SHP77 (cell line): Measurements from ENCODE around the gene HADHB.

Source experiments
- DNase-seq, 2 experiments: peaks; one replicate each; lab custom pipeline; 2025; lab: John Stamatoyannopoulos, UW

Gene HADHB

DNA sequence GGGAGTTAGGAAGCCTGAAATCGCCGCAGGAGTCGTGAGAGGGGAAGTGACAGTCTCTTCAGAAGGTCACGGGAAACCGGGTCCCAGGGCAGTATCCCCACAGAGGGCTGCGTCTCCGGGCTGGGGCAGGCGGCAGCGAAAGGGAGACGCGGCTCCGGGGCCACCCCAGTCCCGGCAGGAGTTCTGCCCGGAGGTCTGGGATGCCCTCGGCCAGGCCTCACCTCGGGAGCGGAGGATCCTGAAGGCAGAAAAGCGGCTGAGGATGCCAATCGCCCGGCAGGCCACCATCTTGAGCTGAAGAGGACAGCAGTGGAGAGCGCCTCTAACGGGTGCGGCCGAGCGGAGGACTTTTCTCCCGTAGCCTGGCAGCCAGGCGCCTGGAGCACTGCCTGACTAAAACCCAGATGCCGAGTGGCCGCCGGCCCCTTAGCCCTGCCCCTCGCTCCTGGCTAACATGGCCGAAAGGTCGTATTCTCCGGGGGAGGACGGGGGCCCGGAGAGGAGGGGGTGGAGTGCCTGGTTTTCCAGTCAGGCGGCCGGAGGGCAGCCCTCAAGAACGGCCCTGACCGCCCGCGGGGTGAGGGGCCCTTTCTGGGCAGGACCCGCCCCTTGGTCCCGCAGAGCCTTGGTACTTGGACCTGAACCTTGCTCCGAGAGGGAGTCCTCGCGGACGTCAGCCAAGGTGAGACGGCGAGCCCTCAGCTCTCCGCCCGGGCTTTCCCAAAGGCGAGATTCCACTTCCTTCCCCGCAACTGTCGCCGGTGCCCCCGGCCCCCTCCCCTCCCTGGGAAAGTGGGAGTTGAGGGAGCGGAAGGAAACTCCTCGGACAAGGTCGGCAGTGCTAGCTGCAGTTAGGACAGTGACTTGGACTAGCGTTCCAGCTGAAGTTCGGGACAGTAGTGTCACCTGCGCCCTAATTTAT lies at the start of gene HADHB, which contains the start of gene HADHA:
HADHB (plus strand) TSS at position 631 of the 922 bp plus-strand sequence. CDS start 9,316 bp downstream, outside the sequence.
HADHA (minus strand) TSS at position 324 of the 922 bp plus-strand sequence; CDS start at position 288, 36 bp downstream.
- DNase-seq, result peak; percentile 79 to 97

GRCh38 chr2:26195040-26195984 lies 49.4 kb upstream of the HADHB start:
- no peak for DNase-seq

DNA sequence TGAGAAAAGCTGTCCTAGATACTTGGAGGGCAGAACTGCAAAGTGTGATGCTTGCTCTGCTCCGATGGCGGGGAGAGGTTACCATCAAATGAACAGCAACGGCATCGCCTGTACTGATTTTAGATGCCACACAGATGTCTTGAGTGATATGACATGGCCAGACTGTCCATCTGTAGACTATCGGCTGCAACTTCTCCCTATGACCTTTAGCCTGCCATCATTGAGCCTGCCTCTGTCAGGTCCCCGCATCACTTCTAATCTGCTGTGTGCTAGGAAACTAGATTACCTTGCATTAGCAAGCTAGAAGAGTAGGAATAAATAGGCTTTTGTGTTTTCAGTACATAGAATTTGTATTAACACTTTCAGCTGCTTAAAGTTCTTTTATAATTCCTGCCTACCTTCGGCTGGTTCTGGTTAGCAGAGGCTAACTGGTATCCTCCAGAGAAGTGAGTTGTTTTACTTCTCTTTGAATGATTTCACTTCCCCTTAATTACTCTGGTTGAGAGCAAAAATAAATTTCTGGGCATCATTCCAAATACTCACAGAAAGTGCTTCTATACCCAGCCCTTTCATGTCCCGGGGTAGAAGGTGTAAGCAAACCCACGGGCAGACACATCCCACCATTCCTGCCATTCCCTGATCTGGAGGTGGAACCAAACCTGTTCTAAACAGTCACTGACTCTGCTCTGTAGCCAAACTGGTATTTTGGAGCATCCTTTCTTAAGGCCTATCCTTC lies 47.9 kb upstream of the HADHB start:
- no peak for DNase-seq

- no peak for DNase-seq
These were observed 47.2 kb upstream of the HADHB start for GRCh38 chr2:26197516-26197915.

- DNase-seq, result no peak
These were observed 41.7 kb upstream of the HADHB start for GRCh38 chr2:26202981-26203490.

DNA sequence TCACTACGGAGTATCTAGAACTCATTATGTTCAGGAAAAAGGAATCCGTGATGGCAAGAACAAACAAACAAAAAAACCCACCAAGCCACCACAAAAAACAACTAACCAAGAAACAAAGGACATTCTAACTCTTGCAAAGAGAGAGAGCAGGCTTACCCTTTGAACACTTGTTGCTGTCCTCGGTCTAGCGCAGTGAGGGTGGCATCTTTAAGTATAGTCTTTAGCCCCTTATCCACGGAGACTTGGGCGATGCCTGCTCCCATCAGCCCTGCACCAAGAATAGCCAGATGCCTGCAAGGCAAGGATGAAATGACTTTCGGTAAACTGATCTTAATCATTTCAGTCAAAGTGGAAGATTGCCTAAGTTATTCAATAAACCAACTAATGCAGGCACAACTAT lies 40.8 kb upstream of the HADHB start:
- DNase-seq, result no peak

GRCh38 chr2:26212011-26212410 lies 32.7 kb upstream of the HADHB start:
- DNase-seq, result no peak

- DNase-seq, result no peak
These were observed 30.0 kb upstream of the HADHB start for GRCh38 chr2:26214759-26215158.

DNA sequence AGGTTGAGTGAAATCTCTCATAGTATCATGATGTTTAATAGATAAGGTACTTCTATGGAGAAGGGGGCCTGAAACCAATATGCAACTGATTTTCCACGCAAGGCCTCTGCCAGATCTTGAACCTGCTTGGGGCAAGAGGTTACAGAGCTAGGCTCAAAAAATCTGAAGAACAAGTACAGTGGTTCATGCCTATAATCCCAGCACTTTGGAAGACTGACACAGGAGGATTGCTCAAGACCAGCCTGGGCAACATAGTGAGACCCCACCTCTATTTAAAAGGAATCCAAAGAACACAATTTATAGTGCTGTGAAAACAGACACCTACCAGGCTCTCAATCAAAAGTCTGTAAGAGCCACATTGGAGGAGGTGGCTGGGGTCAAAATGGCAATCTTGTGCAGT lies 28.9 kb upstream of the HADHB start:
- no peak for DNase-seq

DNA sequence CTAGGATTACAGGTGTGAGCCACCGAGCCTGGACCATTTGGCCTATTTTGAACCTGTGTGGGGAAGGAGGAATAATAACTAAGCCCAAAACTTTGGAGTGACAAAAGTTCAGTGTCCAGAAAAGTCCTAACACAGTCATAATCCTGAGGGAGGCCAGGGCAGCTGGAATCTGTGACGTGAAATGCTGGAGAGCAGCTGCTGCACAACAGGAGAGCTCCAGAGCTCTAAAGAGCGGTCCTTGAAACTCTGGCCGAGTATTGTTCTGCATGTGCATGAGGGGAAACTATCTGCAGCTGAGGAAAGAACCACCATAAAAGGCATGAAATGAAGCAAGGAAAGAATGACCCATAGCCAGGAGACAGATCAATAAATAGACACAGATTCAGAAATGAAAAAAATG lies 28.2 kb upstream of the HADHB start:
- DNase-seq, result no peak

- DNase-seq, result no peak
These were observed 27.0 kb upstream of the HADHB start for GRCh38 chr2:26217720-26218119.

DNA sequence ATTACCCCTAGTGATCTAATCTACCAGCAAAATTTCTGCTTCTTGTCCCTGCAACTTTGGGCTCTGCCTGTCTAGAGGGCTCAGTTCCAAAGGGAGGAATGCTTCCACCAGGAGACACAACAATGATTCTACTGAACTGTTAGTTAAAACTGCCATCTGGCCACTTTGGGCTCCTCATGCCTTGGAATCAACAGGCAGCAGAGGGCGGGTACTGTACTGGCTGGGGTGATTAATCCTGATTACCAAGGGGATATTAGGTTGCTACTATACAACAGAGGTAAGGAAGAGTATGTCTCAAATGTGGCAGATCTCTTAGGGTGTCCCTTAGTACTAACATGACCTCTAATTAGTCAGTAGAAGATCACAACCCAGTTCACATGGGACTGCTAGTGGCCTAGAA lies 21.7 kb upstream of the HADHB start:
- DNase-seq, result no peak

DNA sequence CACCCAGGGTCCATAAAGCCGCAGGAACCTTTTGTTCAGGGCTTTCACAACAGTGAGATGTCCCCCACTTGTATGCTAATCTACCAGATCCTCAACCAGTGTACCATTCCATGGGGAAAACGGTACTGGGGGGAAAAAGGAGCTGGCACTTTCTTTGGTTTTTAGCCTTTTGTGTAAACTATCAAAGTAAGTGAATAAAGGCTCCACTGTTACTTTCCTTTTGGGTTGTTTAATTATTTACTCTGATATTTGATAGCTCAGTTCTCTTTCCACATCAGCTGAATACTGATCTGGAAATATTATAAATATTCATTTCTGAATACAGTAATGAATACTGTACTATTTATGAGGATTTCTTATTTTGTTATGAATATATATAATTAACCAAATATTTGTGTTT lies 20.6 kb upstream of the HADHB start:
- DNase-seq, result no peak

GRCh38 chr2:26229595-26229994 lies 15.1 kb upstream of the HADHB start:
- no peak for DNase-seq

GRCh38 chr2:26230806-26231205 lies 13.9 kb upstream of the HADHB start:
- DNase-seq, result no peak

- DNase-seq, result no peak
These were observed 9.7 kb upstream of the HADHB start for GRCh38 chr2:26235089-26235488.

GRCh38 chr2:26237868-26238267 lies 6.9 kb upstream of the HADHB start:
- no peak for DNase-seq

- DNase-seq, result no peak
These were observed 6.3 kb upstream of the HADHB start for GRCh38 chr2:26238311-26238958.

GRCh38 chr2:26241928-26242436 lies 2.8 kb upstream of the HADHB start:
- DNase-seq, result no peak

DNA sequence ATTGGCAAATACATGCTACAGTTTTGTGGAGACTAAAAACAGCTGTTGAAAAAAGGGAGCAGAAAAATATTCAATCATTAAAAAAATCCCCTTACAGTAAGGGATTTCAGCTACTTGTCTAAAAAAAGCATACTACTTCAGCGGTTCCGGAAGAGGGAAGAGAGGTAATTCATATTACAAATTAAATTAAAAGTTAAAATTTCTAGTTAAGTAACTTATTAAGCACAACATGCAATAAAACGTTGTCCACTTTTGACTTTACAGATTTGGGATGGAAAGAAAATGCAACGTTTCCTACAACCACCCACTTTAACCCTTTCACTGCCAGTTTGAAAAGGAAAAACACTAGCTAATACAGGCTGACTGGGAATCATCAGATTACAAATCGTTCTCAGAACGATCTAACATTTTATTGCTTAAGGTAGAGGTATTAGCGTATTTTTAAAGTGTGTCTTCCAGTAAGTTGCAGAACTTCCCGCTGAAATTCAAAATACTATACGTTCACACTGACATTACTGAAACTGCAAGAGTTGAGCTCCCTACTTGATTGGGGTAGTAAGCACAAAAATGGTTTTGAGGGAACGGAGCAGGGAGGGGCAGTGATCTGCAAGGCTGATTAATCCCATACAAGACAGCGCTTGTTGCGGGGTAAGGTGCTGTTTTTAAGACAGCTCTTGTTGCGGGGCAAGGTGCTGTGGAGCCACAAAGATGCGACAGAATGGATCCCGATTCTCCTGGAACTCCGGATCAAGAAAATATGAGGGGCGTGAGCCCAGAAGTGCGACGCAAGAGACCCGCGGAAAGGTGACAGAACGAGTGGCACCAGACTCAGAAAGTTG lies 1.1 kb upstream of the HADHB start:
- DNase-seq, result no peak
